Peyer's patch (tissue), 4 donors: ENCODE results near the gene PLEKHM3. TPM values are rescaled to one million over a fixed set of nuclear protein-coding genes. Genes with fewer than 3 reads are reported as not detected.

Experiments used
- DNase-seq, 3 donors: peaks; one replicate each; pipeline ENCODE4 v3.0.0-alpha.2; 2017 to 2019
- H3K27ac ChIP-seq, 4 donors: fragments of 200-600 bp; sonication (generic); one replicate each; pipeline ENCODE4 v1.5.1; 2016 to 2019
- H3K27me3 ChIP-seq, 2 donors: fragments of 200-600 bp; sonication (generic); one replicate each; pipeline ENCODE4 v1.5.1; 2019
- H3K36me3 ChIP-seq, 3 donors: fragments of 200-600 bp; sonication (generic); one replicate each; pipeline ENCODE4 v1.5.1; 2016 to 2019
- H3K4me1 ChIP-seq, 4 donors: fragments of 200-600 bp; sonication (generic); one replicate each; pipeline ENCODE4 v1.5.1; 2016 to 2019
- H3K4me3 ChIP-seq, 4 donors: fragments of 200-600 bp; sonication (generic); 1 replicate in 3 of 4; 2 replicates in 1 of 4; pipeline ENCODE4 v1.5.1; 2016 to 2019; ENCODE audit warnings: mild to moderate bottlenecking in 1 of 4
- H3K9me3 ChIP-seq, 4 donors: fragments of 200-600 bp; sonication (generic); one replicate each; pipeline ENCODE4 v1.5.1; 2016 to 2019; ENCODE audit warnings: mild to moderate bottlenecking in 1 of 4
- POLR2A ChIP-seq, 2 donors: fragments of 450-650 bp; IDR thresholded peaks; one replicate each; pipeline ENCODE4 v1.5.1; 2017; ENCODE audit warnings: antibody characterized with exemption in 2 of 2, mild to moderate bottlenecking in 2 of 2, moderate library complexity in 2 of 2
- total RNA-seq, 4 donors: library from RNA; depleted of rRNA; stranded (reverse); fragments of >200 nt; gene quantifications; one replicate each; pipeline ENCODE4 v1.1.0, GENCODE V29; 2016
- TF ChIP-seq, protein P1 (sequence below), 6 experiments: fragments of 450-650 bp in 4 of 6; fragments of 200-600 bp in 2 of 6; sonication (generic) in 1 of 6; IDR thresholded peaks; one replicate each; pipeline ENCODE4 v1.5.1; 2017 to 2019; ENCODE audit warnings: antibody characterized with exemption in 6 of 6, mild to moderate bottlenecking in 3 of 6, moderate library complexity in 1 of 6

The PLEKHM3 gene
- total RNA-seq, 4 donors from 2014 or later, result 14.4 to 45.4 (median 22.7) TPM

DNA sequence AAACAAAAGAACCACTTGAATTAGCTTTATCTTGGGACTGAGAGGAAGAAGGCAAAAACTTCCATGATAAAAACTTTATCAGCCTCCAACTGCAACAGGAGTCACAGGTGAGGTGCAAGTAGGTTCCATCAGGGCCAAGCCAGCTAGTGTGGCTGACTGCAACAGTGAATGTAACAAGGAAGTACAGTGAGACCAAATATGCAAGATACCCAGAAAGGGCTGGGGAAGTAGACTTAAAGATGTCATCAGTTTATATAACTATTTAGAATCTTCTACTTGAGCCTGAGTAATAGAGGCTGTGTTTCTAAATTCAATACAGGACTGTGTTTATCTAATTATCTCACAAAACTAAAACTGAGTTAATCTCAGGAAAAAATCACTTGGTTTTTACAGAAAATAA, 14.8 kb downstream of the PLEKHM3 start:
- no peak overlapping the region for H3K4me3 ChIP-seq

DNA sequence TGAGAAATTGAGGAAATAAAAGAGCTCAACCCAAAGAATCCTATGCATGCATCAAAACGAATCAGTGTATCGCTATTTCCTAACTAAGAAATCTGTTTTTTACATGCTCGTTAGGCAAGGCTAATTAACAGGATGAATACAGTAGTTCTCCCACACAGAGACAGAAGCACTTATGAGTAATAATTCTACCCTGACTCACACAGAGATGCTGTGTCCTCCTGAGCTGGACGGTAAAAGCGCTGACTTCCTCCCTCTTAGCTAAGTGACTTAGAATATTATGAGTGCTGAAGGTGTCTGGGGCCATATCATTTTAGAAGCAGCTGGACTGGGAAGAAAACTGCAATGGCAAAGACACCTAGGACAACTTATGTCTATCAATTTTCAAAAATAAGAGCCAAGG, 18.5 kb downstream of the PLEKHM3 start:
- Histone ChIP-seq H3K27ac (no peak overlapping the region), H3K4me1 (no peaks in the 10 kb centered on the region), H3K27me3 (no peaks in the 10 kb centered on the region), H3K36me3 (no peaks in the 10 kb centered on the region), H3K9me3 (no peaks in the 10 kb centered on the region), H3K4me3 (no peak overlapping the region)
- no peak for DNase-seq
- no peak for TF ChIP-seq POLR2A (IDR thresholded peaks at IDR 0.05)
- TF ChIP-seq, protein P1, sequence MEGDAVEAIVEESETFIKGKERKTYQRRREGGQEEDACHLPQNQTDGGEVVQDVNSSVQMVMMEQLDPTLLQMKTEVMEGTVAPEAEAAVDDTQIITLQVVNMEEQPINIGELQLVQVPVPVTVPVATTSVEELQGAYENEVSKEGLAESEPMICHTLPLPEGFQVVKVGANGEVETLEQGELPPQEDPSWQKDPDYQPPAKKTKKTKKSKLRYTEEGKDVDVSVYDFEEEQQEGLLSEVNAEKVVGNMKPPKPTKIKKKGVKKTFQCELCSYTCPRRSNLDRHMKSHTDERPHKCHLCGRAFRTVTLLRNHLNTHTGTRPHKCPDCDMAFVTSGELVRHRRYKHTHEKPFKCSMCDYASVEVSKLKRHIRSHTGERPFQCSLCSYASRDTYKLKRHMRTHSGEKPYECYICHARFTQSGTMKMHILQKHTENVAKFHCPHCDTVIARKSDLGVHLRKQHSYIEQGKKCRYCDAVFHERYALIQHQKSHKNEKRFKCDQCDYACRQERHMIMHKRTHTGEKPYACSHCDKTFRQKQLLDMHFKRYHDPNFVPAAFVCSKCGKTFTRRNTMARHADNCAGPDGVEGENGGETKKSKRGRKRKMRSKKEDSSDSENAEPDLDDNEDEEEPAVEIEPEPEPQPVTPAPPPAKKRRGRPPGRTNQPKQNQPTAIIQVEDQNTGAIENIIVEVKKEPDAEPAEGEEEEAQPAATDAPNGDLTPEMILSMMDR (IDR thresholded peaks at IDR 0.05), result no peak

More for the DNA sequence above, 14.8 kb downstream of the PLEKHM3 start:
- Histone ChIP-seq H3K27ac (no peak overlapping the region), H3K4me1 (peaks cover 0 to 18% (median 0%) of the 10 kb centered on the region in 4 donors), H3K9me3 (no peaks in the 10 kb centered on the region), H3K36me3 (no peaks in the 10 kb centered on the region), H3K27me3 (no peaks in the 10 kb centered on the region)
- no peak for TF ChIP-seq POLR2A (IDR thresholded peaks at IDR 0.05)
- TF ChIP-seq, protein P1 (IDR thresholded peaks at IDR 0.05), result no peak
- no peak for DNase-seq

DNA sequence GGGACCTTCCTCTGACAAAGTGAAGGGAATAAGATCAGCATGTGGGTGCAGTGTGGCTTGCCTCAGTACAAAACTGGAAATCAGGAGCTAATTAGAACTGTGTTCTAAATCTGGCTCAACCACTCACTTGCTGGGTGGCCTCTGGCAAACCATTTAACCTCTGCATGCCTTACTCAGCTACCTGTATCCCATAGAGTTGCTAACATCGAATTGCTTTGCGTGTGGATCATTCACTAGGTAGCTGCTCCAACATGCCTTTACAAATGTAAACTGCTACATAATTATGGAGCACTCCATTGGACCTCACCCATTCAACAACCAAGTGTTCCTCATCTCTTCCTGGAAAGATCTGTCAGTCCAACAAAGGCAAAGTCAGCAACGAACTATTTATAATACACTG, 19.0 kb downstream of the PLEKHM3 start:
- Histone ChIP-seq H3K4me3 (no peak overlapping the region), H3K9me3 (no peaks in the 10 kb centered on the region), H3K27ac (no peak overlapping the region), H3K4me1 (no peaks in the 10 kb centered on the region), H3K36me3 (peaks cover 0 to 4% (median 0%) of the 10 kb centered on the region in 3 donors), H3K27me3 (no peaks in the 10 kb centered on the region)
- no peak for TF ChIP-seq POLR2A (IDR thresholded peaks at IDR 0.05)
- TF ChIP-seq, protein P1 (IDR thresholded peaks at IDR 0.05), result no peak
- no peak for DNase-seq

DNA sequence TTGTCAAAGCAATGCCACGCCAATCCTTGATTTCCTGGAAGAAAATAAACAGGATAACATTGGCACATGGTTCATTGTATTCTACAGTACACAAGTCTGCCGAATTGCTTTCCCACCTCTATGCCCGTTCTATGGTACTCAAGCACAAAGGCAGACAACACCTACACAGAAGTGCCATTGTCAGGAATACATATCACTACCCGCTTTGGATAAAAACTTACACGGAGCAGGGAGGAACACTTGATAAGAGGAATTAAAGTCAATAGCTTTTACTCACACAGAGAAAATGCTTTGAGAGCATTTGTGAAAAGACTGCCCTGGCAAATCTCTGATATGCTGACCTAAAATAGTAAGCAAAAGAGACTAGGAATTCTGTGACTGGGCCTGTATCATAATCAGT, 23.4 kb downstream of the PLEKHM3 start:
- Histone ChIP-seq H3K27me3 (no peaks in the 10 kb centered on the region), H3K36me3 (peaks cover 0 to 26% (median 0%) of the 10 kb centered on the region in 3 donors), H3K4me3 (no peak overlapping the region), H3K9me3 (no peaks in the 10 kb centered on the region), H3K4me1 (no peaks in the 10 kb centered on the region), H3K27ac (no peak overlapping the region)
- TF ChIP-seq, protein P1 (IDR thresholded peaks at IDR 0.05), result no peak
- TF ChIP-seq POLR2A (IDR thresholded peaks at IDR 0.05), result no peak
- DNase-seq, result no peak

DNA sequence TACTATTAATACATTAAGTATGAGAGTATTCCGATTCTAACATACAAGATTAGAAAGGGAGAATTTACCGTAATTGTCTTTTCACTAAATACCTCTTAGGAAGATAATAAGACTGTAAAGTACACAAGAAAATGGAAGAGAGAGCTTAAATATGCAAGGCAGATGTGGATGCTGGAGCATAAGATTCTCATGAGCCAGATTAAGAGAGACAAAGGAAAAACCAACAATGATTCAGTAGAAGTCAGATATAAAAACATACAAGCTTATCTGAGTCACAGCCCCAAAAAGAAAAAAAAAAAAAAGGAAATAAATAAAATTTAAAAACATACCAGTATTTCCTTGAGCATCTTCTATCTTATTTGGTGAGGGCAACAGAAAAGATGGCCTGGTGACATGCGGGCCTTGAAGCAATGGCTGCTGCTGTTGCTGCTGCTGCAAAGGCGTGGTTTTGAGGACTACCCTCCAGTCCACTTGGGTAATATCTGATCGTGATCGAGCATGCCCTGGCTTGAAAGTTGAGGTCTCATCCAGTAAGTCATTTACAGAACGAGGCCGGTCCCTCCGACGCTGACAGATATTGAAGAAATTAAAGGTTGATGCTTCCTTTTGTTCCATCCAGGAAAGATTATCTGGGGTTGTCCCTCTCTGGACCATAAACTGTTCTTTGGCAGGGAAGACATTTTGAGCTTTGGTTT, 24.5 kb downstream of the PLEKHM3 start:
- Histone ChIP-seq H3K4me3 (no peak overlapping the region), H3K27ac (no peak overlapping the region)

More for the DNA sequence above, 24.5 kb downstream of the PLEKHM3 start:
- peaks cover 0 to 26% (median 0%) of the 10 kb centered on the region in 3 donors for H3K36me3 ChIP-seq
- no peaks in the 10 kb centered on the region for H3K4me1 ChIP-seq
- H3K27me3 ChIP-seq, result no peaks in the 10 kb centered on the region
- no peak for DNase-seq
- H3K9me3 ChIP-seq, result no peaks in the 10 kb centered on the region
- TF ChIP-seq, protein P1 (IDR thresholded peaks at IDR 0.05), result no peak
- no peak for TF ChIP-seq POLR2A (IDR thresholded peaks at IDR 0.05)
